Cerebellar cortex (tissue), 1 donor: ENCODE results near the gene TYW1.
"Not testable (repeated sequence)": the region's sequence is repeated elsewhere in the genome, so short reads cannot be mapped to it uniquely, and the experiment has no call there.

Experiments
- DNase-seq: peaks from one replicate; pipeline ENCODE4 v3.0.0-alpha.2; 2015; ENCODE audit warnings: low spot score

The TYW1 gene

GRCh38 chr7:66996444-66997191, at the start of gene TYW1:
Gene TYW1 (plus strand): TSS chr7:66996833. CDS start chr7:66996979, 146 bp downstream.
- DNase-seq = peak; percentile 99

DNA sequence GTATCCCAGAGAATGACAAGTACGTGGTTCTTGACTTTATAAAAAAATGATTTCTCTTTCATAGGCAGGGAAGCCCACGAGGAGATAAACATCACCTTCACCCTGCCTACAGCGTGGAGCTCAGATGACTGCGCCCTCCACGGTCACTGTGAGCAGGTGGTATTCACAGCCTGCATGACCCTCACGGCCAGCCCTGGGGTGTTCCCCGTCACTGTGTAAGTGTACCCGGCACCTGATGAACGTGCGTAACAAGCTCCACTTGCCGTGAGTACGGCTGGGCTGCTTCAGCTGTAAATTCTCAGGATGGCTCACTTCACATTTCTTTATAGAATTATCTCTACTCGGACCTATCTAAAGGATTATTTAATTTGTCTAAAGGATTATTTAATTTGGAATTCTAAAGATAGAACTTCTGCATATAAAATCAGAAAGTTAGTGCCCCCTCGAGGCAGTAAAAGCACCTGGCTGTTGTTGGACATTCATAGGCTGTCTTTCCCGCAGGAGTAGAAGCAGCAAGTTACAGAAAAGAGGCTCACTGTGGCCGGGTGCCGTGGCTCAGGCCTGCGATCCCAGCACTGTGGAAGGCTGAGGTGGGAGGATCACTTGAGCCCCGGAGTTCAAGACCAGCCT, 48.0 kb upstream of the TYW1 start:
- DNase-seq = no peak

DNA sequence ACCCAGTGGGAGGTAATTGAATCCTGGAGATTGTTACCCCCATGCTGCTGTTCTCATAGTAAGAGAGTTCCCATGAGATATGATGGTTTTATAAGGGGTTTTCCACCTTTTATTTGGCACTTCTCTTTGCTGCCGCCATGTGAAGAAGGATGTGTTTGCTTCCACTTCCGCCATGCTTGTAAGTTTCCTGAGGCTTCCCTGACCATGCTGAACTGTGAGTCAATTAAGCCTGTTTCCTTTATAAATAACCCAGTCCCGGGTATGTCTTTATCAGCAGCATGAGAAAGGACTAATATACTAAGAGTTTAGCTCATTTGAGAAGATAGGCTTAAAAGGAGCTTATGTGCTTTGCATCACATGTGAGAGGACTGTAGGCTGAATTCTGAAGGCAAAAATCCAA, 46.3 kb upstream of the TYW1 start:
- DNase-seq = no peak

- DNase-seq = no peak
These were observed 45.9 kb upstream of the TYW1 start for GRCh38 chr7:66950763-66951162.

- DNase-seq = no peak
These were observed 44.1 kb upstream of the TYW1 start for GRCh38 chr7:66952343-66953043.

GRCh38 chr7:66953044-66953427, 43.6 kb upstream of the TYW1 start:
- DNase-seq = no peak

GRCh38 chr7:66957595-66958290, 38.9 kb upstream of the TYW1 start:
- peak; percentile 66 for DNase-seq

DNA sequence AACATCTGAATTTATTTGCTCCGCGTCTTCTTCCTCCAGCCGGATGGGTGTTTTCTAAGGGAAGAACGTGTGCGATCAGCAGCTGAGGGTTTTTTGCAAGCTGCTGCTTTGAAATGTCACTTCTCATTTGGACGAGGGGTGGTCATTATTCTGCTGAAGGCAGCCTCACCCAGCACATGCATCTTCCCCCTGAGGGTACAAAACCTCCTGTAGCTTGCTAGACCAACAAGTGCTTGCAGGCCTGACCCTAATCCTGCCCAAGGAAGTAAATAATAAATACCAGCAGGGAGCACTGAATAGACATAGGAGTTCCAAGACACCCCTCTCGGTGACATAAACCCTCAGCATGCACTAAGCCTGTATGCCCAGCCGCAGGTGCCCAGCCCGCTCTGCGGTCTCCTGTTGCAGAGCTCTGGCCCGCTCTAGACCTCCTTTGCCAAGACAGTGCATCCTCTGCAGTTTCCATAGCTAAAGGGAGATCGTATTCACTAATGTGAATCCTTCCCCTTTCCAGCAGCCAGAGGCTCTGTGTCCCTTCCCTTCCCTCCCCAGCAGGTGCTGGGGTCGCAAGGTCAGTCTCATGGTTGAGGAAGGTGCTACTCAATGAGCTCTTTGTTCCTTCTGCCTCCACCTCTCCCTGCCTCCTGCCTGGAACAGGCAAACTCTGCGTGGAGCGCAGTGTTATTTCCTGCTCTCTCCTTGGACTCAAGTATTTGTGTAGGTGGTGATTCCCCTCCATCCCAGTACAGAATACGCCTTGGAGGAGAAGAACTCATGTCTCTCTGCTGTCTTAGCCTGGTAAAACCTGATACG, 37.9 kb upstream of the TYW1 start:
- DNase-seq = no peak

DNA sequence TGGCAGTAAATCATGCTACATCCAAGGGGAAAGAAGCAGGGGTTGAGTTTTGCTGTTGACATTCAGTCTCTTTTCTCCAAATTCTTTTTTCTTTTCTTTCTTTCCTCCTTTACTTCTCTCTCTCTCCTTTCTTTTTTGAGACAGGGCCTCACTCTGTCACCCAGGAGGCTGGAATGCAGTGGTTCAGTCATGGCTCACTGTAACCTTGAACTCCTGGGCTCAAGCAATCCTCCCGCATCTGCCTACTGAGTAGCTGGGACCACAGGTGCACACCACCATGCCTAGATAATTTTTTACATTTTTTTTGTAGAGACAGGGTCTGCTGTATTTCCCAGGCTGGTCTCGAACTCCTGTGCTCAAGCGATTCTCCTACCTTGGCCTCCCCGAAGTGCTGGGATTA, 36.4 kb upstream of the TYW1 start:
- no peak for DNase-seq

GRCh38 chr7:66961096-66961495, 35.5 kb upstream of the TYW1 start:
- DNase-seq = no peak

GRCh38 chr7:66964411-66964810, 32.2 kb upstream of the TYW1 start:
- no peak for DNase-seq

GRCh38 chr7:66967029-66967428, 29.6 kb upstream of the TYW1 start:
- no peak for DNase-seq

GRCh38 chr7:66969001-66969400, 27.6 kb upstream of the TYW1 start:
- DNase-seq = not testable (repeated sequence)

- no peak for DNase-seq
These were observed 26.3 kb upstream of the TYW1 start for GRCh38 chr7:66970310-66970709.

DNA sequence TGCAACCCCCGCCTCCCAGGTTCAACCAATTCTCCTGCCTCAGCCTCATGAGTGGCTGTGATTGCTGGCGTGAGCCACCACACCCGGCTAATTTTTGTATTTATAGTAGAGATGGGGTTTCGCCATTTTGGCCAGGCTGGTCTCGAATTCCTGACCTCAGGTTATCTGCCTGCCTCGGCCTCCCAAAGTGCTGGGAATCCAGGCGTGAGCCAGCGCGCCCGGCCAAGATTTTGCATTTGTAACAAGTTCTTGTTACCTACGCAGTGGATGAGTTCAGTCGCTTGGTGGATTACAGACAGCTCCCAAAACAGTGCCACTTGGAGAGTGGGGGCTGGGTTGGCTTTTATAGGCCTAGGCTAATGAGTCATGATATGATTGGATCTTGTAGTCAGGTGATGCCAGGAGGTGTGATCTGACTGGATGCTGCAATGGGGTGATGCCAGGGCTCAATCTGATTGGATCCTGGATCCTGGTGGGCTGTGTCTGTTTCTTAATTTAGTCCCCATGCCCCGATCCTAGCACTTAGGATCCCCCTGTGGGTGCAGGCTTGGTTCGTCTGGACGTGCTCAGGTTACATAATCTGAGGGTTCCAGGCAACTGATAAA, 21.5 kb upstream of the TYW1 start:
- peak; percentile 14 for DNase-seq

DNA sequence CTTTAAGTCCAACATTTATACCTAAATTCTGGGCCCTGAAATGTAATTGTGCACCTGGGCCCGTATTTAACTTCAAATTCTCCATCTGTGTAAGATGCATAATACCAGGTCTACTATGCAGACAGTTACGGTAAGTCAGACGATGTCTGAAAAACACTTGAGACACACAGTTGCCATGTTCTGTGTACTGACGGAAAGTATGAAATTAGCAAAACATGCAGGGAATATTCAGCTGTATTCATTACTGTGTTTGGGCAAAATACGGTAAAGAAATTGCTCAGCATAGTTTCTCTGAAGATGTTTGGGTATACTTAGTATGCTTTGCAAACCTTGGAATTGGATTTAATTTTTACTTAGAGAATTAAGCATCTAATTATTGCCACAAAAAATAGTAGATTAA, 18.3 kb upstream of the TYW1 start:
- not testable (repeated sequence) for DNase-seq

GRCh38 chr7:66979013-66979412, 17.6 kb upstream of the TYW1 start:
- DNase-seq = not testable (repeated sequence)

DNA sequence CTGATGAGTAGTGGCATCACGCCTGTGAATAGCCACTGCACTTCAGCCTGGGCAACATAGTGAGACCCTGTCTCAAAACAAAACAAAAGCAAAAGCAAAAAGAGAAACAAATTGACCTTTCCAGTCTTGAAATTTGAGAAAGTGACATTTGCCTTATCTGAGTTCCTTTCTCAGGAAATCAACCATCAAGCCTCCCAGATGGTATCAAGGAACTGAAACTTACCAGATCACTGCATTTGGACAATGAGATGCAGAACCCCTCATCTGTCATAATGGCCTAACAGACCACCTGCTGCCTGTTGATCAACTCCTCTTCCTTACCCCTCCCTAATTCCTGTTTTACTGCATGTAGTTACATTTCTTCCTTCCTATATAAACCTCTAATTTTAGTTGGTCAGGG, 16.3 kb upstream of the TYW1 start:
- DNase-seq = not testable (repeated sequence)

DNA sequence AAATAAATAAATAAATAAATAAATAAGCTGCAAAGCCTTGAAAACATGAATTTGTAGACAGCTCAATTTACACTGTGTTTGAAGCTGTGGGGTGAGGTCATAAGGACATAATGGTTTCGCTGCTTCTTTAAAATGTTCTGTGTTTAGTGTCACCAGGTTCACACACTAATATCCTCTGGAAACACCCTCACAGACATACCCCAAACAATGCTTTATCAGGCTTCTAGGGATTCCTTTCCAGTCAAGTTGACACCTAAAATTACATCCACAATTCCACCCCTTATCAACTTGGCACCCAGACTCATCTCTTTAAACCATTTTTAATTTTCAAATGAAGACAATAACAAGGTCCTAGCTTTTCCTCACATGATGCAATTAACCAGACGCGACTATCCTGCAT, 7.1 kb upstream of the TYW1 start:
- not testable (repeated sequence) for DNase-seq

GRCh38 chr7:66994051-66994450, 2.6 kb upstream of the TYW1 start:
- not testable (repeated sequence) for DNase-seq

DNA sequence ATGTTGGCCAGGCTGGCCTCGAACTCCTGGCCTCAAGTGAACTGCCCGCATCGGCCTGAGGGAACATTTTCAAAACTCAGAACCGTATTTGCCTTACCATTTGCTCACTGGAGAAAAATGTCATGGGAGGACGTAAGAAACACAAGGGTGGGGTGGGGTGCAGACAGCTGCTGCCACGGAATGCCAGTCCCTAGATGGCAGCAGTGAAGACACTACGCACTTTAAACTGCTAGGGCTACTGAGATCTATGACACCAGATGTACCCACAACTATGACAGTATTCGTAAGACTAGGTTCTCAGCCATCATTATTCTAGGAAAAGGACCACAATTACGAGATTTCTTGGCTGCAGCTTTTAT, 2.0 kb upstream of the TYW1 start:
- peak; percentile 52 for DNase-seq
